GM12873 (cell line): ENCODE measurements around the gene NPHP4.

ENCODE experiments used
- TF ChIP-seq, protein P1 (sequence below): IDR thresholded peaks from 2 replicates; pipeline ENCODE4 v1.5.1; 2012; ENCODE audit warnings: low read depth, mild to moderate bottlenecking, moderate library complexity, low read length, control low read depth; ENCODE audit not compliant: insufficient read depth; ENCODE audit errors: missing control alignments

The NPHP4 gene

DNA sequence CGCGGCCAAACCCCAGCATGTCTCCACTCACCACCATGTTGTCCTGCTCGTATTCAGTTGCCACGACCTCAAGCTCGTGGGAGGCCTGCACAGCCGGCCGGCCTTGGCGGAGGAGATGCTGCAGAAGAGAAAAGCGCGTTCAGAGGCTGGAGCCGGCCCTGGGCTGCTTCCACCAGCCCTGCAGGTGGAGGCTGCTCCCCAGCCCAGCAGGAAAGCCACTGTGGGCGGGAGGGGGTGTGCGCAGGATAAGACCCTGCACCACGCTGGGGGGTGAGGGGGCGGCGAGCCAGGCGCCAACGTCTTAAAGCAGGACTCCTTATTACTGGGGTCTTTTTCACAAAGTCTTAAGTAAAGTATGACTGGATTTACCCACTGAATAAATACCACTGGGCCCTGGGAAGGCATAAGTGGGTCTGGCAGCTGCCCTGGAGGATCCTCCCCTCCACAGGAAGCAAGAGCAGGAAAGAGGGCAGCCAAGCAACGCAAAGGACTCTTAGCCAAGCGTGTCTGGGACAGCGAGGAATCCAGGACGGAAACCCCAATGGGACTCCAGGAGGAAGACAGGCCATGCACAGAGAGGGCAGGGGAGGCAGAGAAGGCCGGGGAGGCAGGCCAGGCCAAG, 104.8 kb downstream of the NPHP4 start:
- TF ChIP-seq, protein P1, sequence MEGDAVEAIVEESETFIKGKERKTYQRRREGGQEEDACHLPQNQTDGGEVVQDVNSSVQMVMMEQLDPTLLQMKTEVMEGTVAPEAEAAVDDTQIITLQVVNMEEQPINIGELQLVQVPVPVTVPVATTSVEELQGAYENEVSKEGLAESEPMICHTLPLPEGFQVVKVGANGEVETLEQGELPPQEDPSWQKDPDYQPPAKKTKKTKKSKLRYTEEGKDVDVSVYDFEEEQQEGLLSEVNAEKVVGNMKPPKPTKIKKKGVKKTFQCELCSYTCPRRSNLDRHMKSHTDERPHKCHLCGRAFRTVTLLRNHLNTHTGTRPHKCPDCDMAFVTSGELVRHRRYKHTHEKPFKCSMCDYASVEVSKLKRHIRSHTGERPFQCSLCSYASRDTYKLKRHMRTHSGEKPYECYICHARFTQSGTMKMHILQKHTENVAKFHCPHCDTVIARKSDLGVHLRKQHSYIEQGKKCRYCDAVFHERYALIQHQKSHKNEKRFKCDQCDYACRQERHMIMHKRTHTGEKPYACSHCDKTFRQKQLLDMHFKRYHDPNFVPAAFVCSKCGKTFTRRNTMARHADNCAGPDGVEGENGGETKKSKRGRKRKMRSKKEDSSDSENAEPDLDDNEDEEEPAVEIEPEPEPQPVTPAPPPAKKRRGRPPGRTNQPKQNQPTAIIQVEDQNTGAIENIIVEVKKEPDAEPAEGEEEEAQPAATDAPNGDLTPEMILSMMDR = no peak

DNA sequence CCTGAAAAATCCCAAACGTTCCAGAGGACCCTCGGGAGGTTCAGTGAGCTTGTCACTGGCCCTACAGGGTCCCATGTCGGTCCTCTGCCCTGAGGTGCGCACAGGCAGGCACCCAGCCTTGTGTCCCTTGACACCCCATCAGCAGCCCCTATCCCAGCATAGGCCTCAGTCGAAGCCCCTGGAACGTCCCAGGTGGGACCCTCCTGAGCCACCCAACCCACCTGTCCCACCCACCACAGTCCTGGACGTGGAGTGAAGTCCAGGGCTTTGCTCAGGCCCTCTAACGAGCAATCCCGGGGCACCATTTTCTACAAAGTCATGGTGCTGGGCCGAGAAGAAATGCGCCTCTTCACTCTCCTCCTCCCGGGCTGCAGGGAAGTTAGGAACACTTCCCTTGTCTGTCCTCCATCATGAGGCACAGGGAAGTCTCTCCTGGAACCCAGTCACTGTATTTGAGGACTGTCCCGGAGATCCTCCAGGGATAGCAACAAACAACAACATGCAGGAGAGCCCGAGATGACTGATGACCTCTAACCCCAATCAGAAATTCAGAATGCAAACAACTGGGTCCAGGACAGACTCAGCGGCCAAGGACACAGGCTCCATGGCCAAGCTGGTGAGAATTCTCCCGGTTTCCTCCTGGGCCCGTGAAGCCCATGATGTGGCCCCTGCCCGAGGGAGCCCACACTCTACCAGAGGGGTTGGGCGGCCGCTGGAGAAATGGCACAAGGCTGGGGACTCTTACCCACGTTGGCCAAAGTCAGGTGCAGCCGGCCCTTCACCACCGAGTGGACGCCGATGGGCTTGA, 105.5 kb downstream of the NPHP4 start:
- TF ChIP-seq, protein P1 = no peak

DNA sequence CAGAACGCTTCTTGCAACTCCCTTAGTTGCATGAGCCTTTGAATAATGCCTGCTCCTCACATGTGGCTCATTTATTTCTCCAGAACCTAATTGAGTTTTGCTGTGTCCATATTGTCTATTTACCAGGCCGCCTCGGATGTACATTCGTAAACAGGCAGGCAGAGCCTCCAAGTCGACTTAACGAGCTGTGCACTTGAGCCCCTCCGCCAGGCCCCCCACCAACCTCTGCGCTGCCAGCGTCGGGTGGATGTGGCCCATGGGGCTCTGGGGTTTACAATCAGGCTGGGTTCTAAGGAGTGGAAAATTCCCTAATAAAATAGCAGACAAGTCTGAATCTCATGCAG, 106.1 kb downstream of the NPHP4 start:
- TF ChIP-seq, protein P1 = no peak

DNA sequence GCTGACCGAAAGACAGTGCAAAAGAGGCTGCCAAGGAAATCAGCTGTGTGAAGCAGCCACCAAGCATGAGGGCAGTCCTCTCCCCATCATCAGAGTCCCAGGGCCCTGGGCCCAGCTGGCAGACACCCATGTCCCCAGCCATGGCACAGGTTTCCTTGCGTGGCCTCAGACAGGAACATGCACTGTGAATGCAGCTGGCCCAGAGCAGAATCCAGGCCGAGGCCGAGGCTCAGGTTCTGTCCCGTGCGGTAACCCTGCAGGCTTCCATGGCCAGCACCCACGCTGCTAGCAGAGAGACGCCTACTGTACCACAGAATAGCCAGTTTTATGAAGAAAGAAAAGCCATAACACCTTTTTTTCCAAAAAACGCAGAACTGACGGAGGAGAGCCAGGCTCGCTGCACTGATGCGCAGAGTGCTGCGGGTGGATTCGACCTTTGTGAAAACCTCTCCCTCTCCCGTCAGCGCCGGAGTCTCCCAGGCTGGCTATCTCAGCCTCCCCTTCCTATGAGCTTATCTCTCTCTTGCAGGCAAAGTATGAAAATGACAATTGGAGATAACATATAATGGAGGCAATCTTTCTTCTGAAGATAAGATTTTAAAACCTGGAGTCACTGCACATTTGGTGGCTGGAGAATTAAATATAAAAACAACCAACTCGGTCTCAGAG, 106.6 kb downstream of the NPHP4 start:
- TF ChIP-seq, protein P1 = no peak

DNA sequence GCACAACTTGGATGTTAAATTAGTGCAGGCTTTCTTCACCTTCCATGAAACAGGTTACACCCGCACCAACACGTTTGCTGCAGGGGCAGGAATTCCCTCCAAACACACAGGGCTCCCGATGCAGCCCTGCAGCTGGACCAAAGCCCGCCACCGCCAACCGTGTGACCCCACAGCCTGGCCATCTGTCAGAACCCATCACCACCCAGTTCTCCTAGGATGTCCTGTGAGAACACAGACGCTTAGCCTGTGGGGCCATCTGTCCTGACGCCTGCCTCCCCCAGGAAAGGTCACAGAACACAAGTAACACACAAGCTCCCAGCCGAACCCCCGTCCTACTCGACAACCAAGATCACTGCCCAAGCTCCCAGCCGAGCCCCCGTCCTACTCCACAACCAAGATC, 108.1 kb downstream of the NPHP4 start:
- TF ChIP-seq, protein P1 = no peak

DNA sequence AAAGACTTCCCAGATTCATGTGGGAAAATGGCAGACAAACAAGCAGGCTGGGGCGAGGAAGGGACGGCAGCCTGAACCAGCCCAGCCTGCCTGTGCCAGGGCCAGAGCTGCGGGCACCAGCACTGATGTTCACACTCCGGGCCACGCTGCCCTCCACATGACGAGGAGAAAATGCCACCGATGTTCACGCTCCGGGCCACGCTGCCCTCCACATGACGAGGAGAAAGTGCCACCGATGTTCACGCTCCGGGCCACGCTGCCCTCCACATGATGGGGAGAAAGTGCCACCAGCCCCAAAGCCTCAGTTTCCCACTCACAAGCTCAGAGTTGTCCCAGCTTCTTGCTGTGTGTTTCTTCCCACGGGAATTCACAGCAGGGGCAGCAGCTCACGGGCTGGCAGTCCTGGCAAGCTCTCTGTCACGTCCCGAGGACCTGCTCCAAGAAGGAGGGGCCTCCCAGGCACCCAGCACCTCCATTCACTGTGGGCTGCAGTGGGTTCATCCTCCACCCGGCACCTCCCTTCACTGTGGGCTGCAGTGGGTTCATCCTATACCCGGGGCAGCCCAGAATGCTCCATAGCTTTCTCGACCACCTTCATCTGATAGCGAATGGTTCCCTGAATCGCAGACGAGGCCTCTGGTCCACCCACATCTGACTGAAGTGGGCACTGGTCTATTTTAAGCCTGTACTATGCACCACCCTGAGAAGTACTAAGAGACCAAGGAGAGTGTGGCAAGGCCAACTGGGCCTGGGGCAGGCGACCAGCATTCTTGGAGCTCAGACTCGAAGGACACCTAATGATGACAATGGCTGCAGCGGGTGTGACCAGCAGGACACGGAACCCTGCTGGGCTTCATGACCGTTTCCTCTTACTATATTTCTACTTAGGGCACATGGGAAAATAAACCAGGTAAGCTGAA, 108.8 kb downstream of the NPHP4 start:
- TF ChIP-seq, protein P1 = no peak
